Caco-2 (cell line): Measurements from ENCODE around the gene CNP. TPM values are rescaled to one million over a fixed set of nuclear protein-coding genes. Genes with fewer than 3 reads are reported as not detected.

Source experiments
- BruUV-seq: library from RNA; stranded (reverse); fragments of 400-500 nt; replicated peaks from 2 replicates; lab custom pipeline; 2021; lab: Mats Ljungman, UMichigan
- CTCF ChIA-PET: fragments of 300-600 bp; sonication (Branson Sonifier 250); formaldehyde crosslinking; loops from one replicate; lab custom pipeline; 2022; ENCODE audit warnings: antibody characterized with exemption; lab: Charles Lee
- POLR2A ChIA-PET: fragments of 300-600 bp; sonication (Branson Sonifier 250); formaldehyde crosslinking; loops from one replicate; lab custom pipeline; 2022; ENCODE audit warnings: antibody characterized with exemption; lab: Charles Lee
- DNase-seq, 2 experiments: peaks; one replicate each; pipeline versions ENCODE4 v3.0.0 to v3.0.0-alpha.2; 2020 to 2022
- H3K27me3 ChIP-seq: replicated peaks from 2 replicates; pipeline ENCODE4 v1.6.0; 2011; ENCODE audit warnings: low read length; ENCODE audit not compliant: control insufficient read depth, insufficient read depth
- H3K36me3 ChIP-seq: 2 replicates; pipeline ENCODE4 v1.5.1; 2011; ENCODE audit warnings: low read length; ENCODE audit not compliant: control insufficient read depth, insufficient read depth
- H3K4me1 ChIP-seq: fragments of 250-450 bp; sonication (Bioruptor Pico); 2 replicates; pipeline ENCODE4 v1.5.1; 2020; ENCODE audit warnings: mild to moderate bottlenecking
- H3K4me3 ChIP-seq: 2 replicates; pipeline ENCODE4 v1.5.1; 2011; ENCODE audit warnings: low read depth, mild to moderate bottlenecking, control low read depth, low read length
- H3K9me3 ChIP-seq: fragments of 250-450 bp; sonication (Bioruptor Pico); 2 replicates; pipeline ENCODE4 v1.5.1; 2020; ENCODE audit warnings: mild to moderate bottlenecking, moderate library complexity
- H3K27ac Mint-ChIP-seq: one replicate; pipeline ENCODE4 v1.8.0; 2022; ENCODE audit warnings: mixed read lengths; ENCODE audit not compliant: unreplicated experiment
- H3K27me3 Mint-ChIP-seq: one replicate; pipeline ENCODE4 v1.8.0; 2022; ENCODE audit warnings: mixed read lengths; ENCODE audit not compliant: insufficient read depth, unreplicated experiment
- H3K36me3 Mint-ChIP-seq: one replicate; pipeline ENCODE4 v1.8.0; 2022; ENCODE audit warnings: mild to moderate bottlenecking, mixed read lengths; ENCODE audit not compliant: insufficient read depth, unreplicated experiment
- H3K4me1 Mint-ChIP-seq: one replicate; pipeline ENCODE4 v1.8.0; 2022; ENCODE audit warnings: low read depth, mixed read lengths; ENCODE audit not compliant: unreplicated experiment
- H3K4me3 Mint-ChIP-seq: one replicate; pipeline ENCODE4 v1.8.0; 2022; ENCODE audit warnings: mild to moderate bottlenecking, moderate library complexity, mixed read lengths; ENCODE audit not compliant: unreplicated experiment
- H3K9me3 Mint-ChIP-seq: one replicate; pipeline ENCODE4 v1.8.0; 2022; ENCODE audit warnings: mixed read lengths; ENCODE audit not compliant: unreplicated experiment
- intact Hi-C: fragments of 100-400 bp; cut with micrococcal nuclease; formaldehyde crosslinking; loops from one replicate; pipeline ENCODE4 v1.10.0; 2022; ENCODE audit not compliant: unreplicated experiment
- total RNA-seq: library from RNA; stranded (reverse); gene quantifications from 2 replicates; pipeline ENCODE4 v1.2.3, GENCODE V29; 2022
- TF ChIP-seq, protein P1 (sequence below), 2 experiments: fragments of 200-600 bp in 1 of 2; IDR thresholded peaks; 1 replicate in 1 of 2; 2 replicates in 1 of 2; pipeline versions ENCODE4 v1.5.1 to v1.8.0; 2011 to 2022; ENCODE audit warnings: antibody characterized with exemption in 1 of 2, control low read depth in 1 of 2, inconsistent platforms in 1 of 2, low read depth in 1 of 2, low read length in 1 of 2, mild to moderate bottlenecking in 1 of 2, moderate library complexity in 1 of 2; ENCODE audit not compliant: insufficient read depth in 1 of 2, severe bottlenecking in 1 of 2, unreplicated experiment in 1 of 2

The CNP gene
- total RNA-seq, 1 experiment from 2014 or later = 94.5 TPM

DNA sequence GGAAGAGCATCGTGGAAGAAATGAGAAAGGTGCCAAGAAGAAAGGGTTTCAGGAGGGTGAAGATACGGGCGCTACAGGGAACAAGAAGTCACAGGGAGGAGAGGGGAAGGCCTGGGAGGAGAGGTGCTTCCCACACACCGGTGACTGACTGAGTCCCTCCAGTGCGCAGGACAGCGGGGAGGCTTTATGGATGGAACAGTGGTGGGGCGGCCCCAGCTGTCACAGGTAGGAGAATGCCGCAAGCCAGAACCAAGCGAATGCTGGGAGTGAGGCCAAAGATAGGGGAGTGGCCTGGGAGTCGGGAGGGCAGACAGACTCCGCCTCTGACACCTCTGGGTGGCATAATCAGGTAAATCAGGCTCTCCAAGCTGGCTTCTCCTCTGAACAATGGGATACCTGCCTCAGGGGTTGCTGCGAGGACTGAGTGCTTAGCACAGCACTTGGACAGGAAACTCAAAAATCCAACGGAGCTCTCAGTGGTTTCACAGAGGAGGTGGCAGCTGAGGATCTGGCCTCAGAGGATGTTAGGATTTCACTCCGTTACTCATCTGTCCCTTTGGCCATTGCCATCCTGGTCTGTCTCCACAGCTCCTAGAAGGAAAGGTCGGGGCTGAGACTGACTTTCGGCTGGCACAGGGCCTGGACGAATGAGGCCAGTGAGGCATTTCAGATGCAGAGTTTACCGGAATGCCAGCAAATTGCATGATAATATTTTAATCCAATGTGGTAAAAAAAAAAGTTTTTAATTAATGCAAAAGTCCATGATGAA is 717 bp upstream of the CNP start:
- H3K36me3 Mint-ChIP-seq = peaks cover 52% of the 10 kb centered on the region
- peak overlapping the region; percentile 79 for H3K4me3 Mint-ChIP-seq
- Histone ChIP-seq H3K27me3 (no peaks in the 10 kb centered on the region), H3K9me3 (no peaks in the 10 kb centered on the region), H3K36me3 (peaks cover 8% of the 10 kb centered on the region; the same call in 1 of the 2 replicates), H3K4me3 (peak overlapping the region; percentile 83), H3K4me1 (peaks cover 20% of the 10 kb centered on the region)
- DNase-seq = peak; percentile 93 to 94
- H3K9me3 Mint-ChIP-seq = no peaks in the 10 kb centered on the region
- intact Hi-C loops = loop anchor here (2.0 kb wide), 3 partner anchors 37 to 51 kb away; partner anchors contain the start of genes ACLY and DNAJC7
- TSS peak; percentile 63 for BruUV-seq
- CTCF ChIA-PET = interaction anchor here (0.5 to 2.1 kb wide), 13 partner anchors 35 to 1514 kb away, joined by 3 to 7 read pairs (median 4); partner anchors contain the start of genes KAT2A, NKIRAS2 and ODAD4
- no peaks in the 10 kb centered on the region for H3K27me3 Mint-ChIP-seq
- peak overlapping the region; percentile 0 for H3K27ac Mint-ChIP-seq
- peaks cover 23% of the 10 kb centered on the region for H3K4me1 Mint-ChIP-seq
- POLR2A ChIA-PET = interaction anchor here (0.5 to 2.5 kb wide), 17 partner anchors 9 to 1677 kb away, joined by 3 to 27 read pairs (median 4); partner anchors contain the start of genes DNAJC7, HAP1, JUP and NKIRAS2
- TF ChIP-seq, protein P1, sequence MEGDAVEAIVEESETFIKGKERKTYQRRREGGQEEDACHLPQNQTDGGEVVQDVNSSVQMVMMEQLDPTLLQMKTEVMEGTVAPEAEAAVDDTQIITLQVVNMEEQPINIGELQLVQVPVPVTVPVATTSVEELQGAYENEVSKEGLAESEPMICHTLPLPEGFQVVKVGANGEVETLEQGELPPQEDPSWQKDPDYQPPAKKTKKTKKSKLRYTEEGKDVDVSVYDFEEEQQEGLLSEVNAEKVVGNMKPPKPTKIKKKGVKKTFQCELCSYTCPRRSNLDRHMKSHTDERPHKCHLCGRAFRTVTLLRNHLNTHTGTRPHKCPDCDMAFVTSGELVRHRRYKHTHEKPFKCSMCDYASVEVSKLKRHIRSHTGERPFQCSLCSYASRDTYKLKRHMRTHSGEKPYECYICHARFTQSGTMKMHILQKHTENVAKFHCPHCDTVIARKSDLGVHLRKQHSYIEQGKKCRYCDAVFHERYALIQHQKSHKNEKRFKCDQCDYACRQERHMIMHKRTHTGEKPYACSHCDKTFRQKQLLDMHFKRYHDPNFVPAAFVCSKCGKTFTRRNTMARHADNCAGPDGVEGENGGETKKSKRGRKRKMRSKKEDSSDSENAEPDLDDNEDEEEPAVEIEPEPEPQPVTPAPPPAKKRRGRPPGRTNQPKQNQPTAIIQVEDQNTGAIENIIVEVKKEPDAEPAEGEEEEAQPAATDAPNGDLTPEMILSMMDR (IDR thresholded peaks at IDR 0.05; ENCODE audit: insufficient read depth in 1 of 2, low read depth in 1 of 2, low read length in 1 of 2, severe bottlenecking in 1 of 2, unreplicated experiment in 1 of 2) = no peak

DNA sequence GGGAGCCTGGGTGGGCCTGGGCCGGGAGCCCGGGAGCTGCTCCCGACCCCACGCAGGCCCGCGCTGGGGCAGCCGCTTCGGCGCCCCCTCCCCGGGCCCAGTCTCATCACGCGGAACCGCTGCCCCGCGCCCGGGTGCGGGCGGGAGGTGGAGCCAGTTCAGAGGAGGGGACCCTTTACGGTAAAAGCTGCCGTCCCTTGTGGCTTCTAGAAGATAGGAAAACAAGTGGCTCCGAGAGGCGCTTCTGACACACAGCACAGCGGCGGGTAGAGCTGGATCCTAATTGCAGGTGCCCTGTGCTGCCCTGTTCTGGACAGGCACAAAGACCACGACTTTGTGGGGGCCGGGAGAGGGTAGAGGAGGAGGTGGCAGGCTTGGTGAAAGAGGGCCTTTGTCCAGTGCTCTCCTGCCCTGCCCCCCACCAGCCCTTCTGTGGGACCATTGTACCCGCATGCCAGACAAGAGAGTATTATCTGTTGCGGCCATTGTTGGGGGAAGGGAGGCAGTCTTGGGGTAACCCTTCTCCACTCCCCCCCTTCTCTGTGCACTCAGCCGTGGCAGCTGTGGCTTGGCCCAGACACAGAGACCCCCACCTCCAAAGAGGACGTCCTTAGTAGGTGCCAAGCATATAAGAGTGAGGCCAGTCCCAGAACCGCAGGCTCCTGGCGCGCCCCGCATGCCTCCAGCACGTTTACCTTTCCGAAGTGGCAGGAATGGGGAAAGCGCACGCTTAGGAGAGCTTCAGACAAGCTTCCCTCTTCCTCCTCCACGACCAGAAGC is 736 bp downstream of the CNP start:
- peak overlapping the region; percentile 79 for H3K4me3 Mint-ChIP-seq

More for the DNA sequence above, 736 bp downstream of the CNP start:
- peaks cover 65% of the 10 kb centered on the region for H3K36me3 Mint-ChIP-seq
- H3K4me1 Mint-ChIP-seq = peaks cover 19% of the 10 kb centered on the region
- H3K9me3 ChIP-seq = no peaks in the 10 kb centered on the region
- H3K36me3 ChIP-seq = peaks cover 8% of the 10 kb centered on the region; the same call in 1 of the 2 replicates
- CTCF ChIA-PET = interaction anchor here (1.8 to 2.1 kb wide), 2 partner anchors 42 to 53 kb away, joined by 7 read pairs; partner anchors contain the start of gene NKIRAS2
- no TSS peak for BruUV-seq
- no peaks in the 10 kb centered on the region for H3K9me3 Mint-ChIP-seq
- intact Hi-C loops = loop anchor here (2.0 kb wide), 3 partner anchors 35 to 49 kb away; partner anchors contain the start of genes ACLY and DNAJC7
- no peaks in the 10 kb centered on the region for H3K27me3 ChIP-seq
- H3K27me3 Mint-ChIP-seq = no peaks in the 10 kb centered on the region
- TF ChIP-seq, protein P1 (IDR thresholded peaks at IDR 0.05; ENCODE audit: insufficient read depth in 1 of 2, low read depth in 1 of 2, low read length in 1 of 2, severe bottlenecking in 1 of 2, unreplicated experiment in 1 of 2) = no peak
- POLR2A ChIA-PET = interaction anchor here (1.3 to 2.5 kb wide), 2 partner anchors 35 to 50 kb away, joined by 4 to 27 read pairs; partner anchors contain the start of gene DNAJC7
- peak overlapping the region; percentile 0 for H3K27ac Mint-ChIP-seq
- no peak for DNase-seq
- peaks cover 19% of the 10 kb centered on the region for H3K4me1 ChIP-seq
- H3K4me3 ChIP-seq = peak overlapping the region; percentile 83
